HG03025 (cell line): ENCODE data around the gene NIM1K.
A peak's percentile ranks its signal among the peaks of the same experiment; 100 is the strongest.
"Not testable (repeated sequence)": the region's sequence is repeated elsewhere in the genome, so short reads cannot be mapped to it uniquely, and the experiment has no call there.

Source experiments
- ATAC-seq: cut with Tn5 transposase; IDR thresholded peaks from one replicate; pipeline ENCODE4 v1.9.1; 2021; ENCODE audit warnings: mild to moderate bottlenecking, moderate library complexity; ENCODE audit not compliant: unreplicated experiment, low FRiP score

NIM1K gene

GRCh38 chr5:43225649-43226245 lies 33.7 kb downstream of the NIM1K start:
- no peak for ATAC-seq

GRCh38 chr5:43227655-43228054 lies 35.6 kb downstream of the NIM1K start:
- ATAC-seq: no peak

GRCh38 chr5:43230707-43231106 lies 38.7 kb downstream of the NIM1K start:
- ATAC-seq: no peak

GRCh38 chr5:43231977-43232376 lies 40.0 kb downstream of the NIM1K start:
- no peak for ATAC-seq

- ATAC-seq: no peak
These were observed 41.2 kb downstream of the NIM1K start for GRCh38 chr5:43232943-43233833.

- no peak for ATAC-seq
These were observed 41.9 kb downstream of the NIM1K start for GRCh38 chr5:43233946-43234345.

GRCh38 chr5:43236653-43237355 lies 44.8 kb downstream of the NIM1K start:
- no peak for ATAC-seq

GRCh38 chr5:43242196-43242595 lies 50.2 kb downstream of the NIM1K start:
- no peak for ATAC-seq

- ATAC-seq: no peak
These were observed 51.2 kb downstream of the NIM1K start for GRCh38 chr5:43243270-43243669.

GRCh38 chr5:43244823-43245565 lies 53.0 kb downstream of the NIM1K start:
- peak; percentile 49 for ATAC-seq

GRCh38 chr5:43245724-43246385 lies 53.8 kb downstream of the NIM1K start:
- ATAC-seq: peak; percentile 67

- no peak for ATAC-seq
These were observed 59.7 kb downstream of the NIM1K start for GRCh38 chr5:43251754-43252153.

GRCh38 chr5:43255704-43256103 lies 63.7 kb downstream of the NIM1K start:
- ATAC-seq: no peak

- ATAC-seq: no peak
These were observed 64.4 kb downstream of the NIM1K start for GRCh38 chr5:43256261-43256966.

- ATAC-seq: no peak
These were observed 66.1 kb downstream of the NIM1K start for GRCh38 chr5:43258116-43258515.

GRCh38 chr5:43262269-43262668 lies 70.2 kb downstream of the NIM1K start:
- not testable (repeated sequence) for ATAC-seq

- ATAC-seq: no peak
These were observed 76.3 kb downstream of the NIM1K start for GRCh38 chr5:43268188-43268820.

- ATAC-seq: no peak
These were observed 78.6 kb downstream of the NIM1K start for GRCh38 chr5:43270645-43271044.

GRCh38 chr5:43273552-43273951 lies 81.5 kb downstream of the NIM1K start:
- no peak for ATAC-seq
